ENCODE results near the gene CXXC4. TPM values are rescaled to one million over a fixed set of nuclear protein-coding genes. Genes with fewer than 3 reads are reported as not detected.

The CXXC4 gene
- polyA plus RNA-seq, 2 of the 4 experiments (the other 2 are of a cell fraction), result 0.03 to 0.93 TPM

DNA sequence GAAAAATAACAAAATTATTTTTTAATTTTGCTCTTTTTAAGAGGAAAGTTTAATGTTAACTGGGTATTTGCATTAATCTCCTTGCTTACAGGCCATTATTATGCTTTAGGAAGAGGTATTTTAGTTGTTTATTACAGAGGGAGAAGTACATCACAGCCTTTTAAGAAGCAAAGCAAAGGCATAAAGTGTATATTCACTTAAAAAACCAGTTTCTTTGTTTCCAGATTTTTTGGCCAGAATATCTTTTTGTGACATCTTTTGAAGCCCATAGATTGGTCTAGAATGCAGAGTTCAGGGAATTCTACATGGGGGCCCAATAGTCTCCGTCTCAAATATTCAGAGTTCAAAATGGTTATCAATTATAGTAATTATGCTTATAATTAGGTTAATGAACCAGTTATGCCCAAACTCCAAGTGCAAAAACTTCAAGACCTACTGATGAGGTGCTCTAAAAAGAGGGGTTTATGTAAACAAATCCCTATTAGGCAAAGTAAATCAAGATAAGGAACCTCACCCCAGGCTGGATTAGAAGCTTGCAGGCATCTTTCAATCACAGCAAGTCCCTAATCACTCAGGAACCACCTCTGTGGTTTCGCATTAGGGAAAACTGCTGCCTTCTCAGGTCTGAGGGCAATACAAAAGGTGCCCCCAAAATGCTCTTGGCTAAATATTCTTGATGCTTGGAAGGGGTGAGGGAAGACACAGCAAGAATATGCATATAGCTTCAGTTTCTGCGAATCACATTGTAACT, 1.4 kb downstream of the CXXC4 start:
- WGBS (ENCODE audit: missing lambda C conversion rate), result 86% methylated on average over 3 of the region's 3 CpGs
- Histone ChIP-seq H3K4me2 (peak overlapping the region; percentile 96; the same call in 2 of the 3 replicates), H3K4me1 (peaks cover 13% of the 10 kb centered on the region; the same call in 1 of the 3 replicates), H3K9me3 (no peaks in the 10 kb centered on the region), H3K4me3 (no peak overlapping the region), H3K27ac (no peak overlapping the region)
- POLR2A ChIA-PET, result no interaction called here
- DNase-seq (ENCODE audit: low read depth in 1 of 2, low spot score in 1 of 2) (no peak), FAIRE-seq (no peak), ATAC-seq (no peak)
- CTCF ChIA-PET, result no interaction called here
- TF ChIP-seq HEYL (CRISPR knock-in tag; IDR thresholded peaks at IDR 0.05), result no peak
- no peak for TF ChIP-seq CBX2 (IDR thresholded peaks at IDR 0.05; ENCODE audit: borderline replicate concordance, low read depth)
- TF ChIP-seq, protein P1, sequence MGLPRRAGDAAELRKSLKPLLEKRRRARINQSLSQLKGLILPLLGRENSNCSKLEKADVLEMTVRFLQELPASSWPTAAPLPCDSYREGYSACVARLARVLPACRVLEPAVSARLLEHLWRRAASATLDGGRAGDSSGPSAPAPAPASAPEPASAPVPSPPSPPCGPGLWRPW (IDR thresholded peaks at IDR 0.05), result no peak
- TF ChIP-seq, protein P2, sequence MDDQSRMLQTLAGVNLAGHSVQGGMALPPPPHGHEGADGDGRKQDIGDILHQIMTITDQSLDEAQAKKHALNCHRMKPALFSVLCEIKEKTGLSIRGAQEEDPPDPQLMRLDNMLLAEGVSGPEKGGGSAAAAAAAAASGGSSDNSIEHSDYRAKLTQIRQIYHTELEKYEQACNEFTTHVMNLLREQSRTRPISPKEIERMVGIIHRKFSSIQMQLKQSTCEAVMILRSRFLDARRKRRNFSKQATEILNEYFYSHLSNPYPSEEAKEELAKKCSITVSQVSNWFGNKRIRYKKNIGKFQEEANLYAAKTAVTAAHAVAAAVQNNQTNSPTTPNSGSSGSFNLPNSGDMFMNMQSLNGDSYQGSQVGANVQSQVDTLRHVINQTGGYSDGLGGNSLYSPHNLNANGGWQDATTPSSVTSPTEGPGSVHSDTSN (IDR thresholded peaks at IDR 0.05), result no peak
- TF ChIP-seq POLR2A (IDR thresholded peaks at IDR 0.05; ENCODE audit: low read length), result no peak

DNA sequence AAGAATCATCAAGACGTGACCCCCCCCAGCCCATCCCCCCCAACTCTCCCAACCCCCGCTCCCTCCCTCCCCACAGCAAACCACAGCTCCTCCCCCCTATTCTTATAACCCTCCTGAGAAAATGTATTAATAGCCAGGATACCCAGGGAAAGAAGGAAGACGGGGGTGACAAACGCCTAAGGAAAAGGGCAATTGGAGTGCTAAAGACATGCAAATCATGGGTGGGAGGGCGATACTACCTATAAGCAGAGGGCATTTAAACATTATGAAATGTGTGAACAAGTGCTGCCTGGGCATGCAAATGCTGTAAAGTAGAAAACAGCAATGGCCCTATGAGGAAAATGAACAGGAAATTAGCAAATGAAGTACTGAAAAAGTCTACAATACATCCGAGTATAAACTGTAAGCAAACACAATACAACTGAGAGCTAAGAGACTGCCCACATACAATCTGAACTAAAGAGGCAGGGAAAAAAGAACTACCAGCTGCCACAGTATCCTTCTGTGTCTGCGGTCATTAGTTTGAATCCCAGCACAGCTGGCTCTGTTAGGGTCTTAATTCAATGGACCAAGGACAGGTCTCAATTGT, 2.4 kb downstream of the CXXC4 start:
- WGBS (ENCODE audit: missing lambda C conversion rate), result 17% methylated on average over 6 of the region's 7 CpGs
- Histone ChIP-seq H3K27ac (peak overlapping the region; percentile 66 to 85; a peak in 4 of 6 replicates), H3K4me1 (peaks cover 13% of the 10 kb centered on the region; the same call in 1 of the 3 replicates), H3K9me3 (no peaks in the 10 kb centered on the region), H3K4me3 (peak overlapping the region; percentile 79), H3K4me2 (peak overlapping the region; percentile 90)
- DNase-seq (ENCODE audit: low read depth in 1 of 2, low spot score in 1 of 2) (peak; percentile 4 to 13), ATAC-seq (peak in 1 of 2 experiments; percentile 17; a peak in 2 of 6 replicates), FAIRE-seq (no peak)
- TF ChIP-seq RFX5 (IDR thresholded peaks at IDR 0.05) (no peak), FOSL2 (IDR thresholded peaks at IDR 0.05) (no peak), FOSL2 (CRISPR knock-in tag; IDR thresholded peaks at IDR 0.05) (no peak), JUN (IDR thresholded peaks at IDR 0.05) (no peak), POLR2AphosphoS2 (conservative IDR thresholded peaks at IDR 0.05; ENCODE audit: low read length) (no peak), POLR2A (IDR thresholded peaks at IDR 0.05; ENCODE audit: low read length) (no peak), EHMT2 (IDR thresholded peaks at IDR 0.05; ENCODE audit: low read depth) (no peak), BHLHE40 (IDR thresholded peaks at IDR 0.05; ENCODE audit: low read depth, low read length) (no peak), TP53 (CRISPR knock-in tag; IDR thresholded peaks at IDR 0.05) (no peak), RAD21 (conservative IDR thresholded peaks at IDR 0.05 in 1 of 2, IDR thresholded peaks at IDR 0.05 in 1 of 2) (no peak), CHD2 (IDR thresholded peaks at IDR 0.05; ENCODE audit: low read length, partially characterized antibody) (no peak), JUNB (IDR thresholded peaks at IDR 0.05) (no peak), ZC3H11A (IDR thresholded peaks at IDR 0.05) (no peak), RCOR1 (IDR thresholded peaks at IDR 0.05; ENCODE audit: low read depth, low read length) (no peak), ESRRA (IDR thresholded peaks at IDR 0.05; ENCODE audit: borderline replicate concordance, low read length) (no peak), RARB (CRISPR knock-in tag; IDR thresholded peaks at IDR 0.05) (no peak)
- TF ChIP-seq, protein P3, sequence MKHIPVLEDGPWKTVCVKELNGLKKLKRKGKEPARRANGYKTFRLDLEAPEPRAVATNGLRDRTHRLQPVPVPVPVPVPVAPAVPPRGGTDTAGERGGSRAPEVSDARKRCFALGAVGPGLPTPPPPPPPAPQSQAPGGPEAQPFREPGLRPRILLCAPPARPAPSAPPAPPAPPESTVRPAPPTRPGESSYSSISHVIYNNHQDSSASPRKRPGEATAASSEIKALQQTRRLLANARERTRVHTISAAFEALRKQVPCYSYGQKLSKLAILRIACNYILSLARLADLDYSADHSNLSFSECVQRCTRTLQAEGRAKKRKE (CRISPR knock-in tag; IDR thresholded peaks at IDR 0.05; ENCODE audit: low read depth), result no peak
- TF ChIP-seq, protein P4, sequence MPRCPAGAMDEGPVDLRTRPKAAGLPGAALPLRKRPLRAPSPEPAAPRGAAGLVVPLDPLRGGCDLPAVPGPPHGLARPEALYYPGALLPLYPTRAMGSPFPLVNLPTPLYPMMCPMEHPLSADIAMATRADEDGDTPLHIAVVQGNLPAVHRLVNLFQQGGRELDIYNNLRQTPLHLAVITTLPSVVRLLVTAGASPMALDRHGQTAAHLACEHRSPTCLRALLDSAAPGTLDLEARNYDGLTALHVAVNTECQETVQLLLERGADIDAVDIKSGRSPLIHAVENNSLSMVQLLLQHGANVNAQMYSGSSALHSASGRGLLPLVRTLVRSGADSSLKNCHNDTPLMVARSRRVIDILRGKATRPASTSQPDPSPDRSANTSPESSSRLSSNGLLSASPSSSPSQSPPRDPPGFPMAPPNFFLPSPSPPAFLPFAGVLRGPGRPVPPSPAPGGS (IDR thresholded peaks at IDR 0.05), result no peak
- TF ChIP-seq, protein P5, sequence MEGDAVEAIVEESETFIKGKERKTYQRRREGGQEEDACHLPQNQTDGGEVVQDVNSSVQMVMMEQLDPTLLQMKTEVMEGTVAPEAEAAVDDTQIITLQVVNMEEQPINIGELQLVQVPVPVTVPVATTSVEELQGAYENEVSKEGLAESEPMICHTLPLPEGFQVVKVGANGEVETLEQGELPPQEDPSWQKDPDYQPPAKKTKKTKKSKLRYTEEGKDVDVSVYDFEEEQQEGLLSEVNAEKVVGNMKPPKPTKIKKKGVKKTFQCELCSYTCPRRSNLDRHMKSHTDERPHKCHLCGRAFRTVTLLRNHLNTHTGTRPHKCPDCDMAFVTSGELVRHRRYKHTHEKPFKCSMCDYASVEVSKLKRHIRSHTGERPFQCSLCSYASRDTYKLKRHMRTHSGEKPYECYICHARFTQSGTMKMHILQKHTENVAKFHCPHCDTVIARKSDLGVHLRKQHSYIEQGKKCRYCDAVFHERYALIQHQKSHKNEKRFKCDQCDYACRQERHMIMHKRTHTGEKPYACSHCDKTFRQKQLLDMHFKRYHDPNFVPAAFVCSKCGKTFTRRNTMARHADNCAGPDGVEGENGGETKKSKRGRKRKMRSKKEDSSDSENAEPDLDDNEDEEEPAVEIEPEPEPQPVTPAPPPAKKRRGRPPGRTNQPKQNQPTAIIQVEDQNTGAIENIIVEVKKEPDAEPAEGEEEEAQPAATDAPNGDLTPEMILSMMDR (IDR thresholded peaks at IDR 0.05), result no peak
- TF ChIP-seq, protein P6, sequence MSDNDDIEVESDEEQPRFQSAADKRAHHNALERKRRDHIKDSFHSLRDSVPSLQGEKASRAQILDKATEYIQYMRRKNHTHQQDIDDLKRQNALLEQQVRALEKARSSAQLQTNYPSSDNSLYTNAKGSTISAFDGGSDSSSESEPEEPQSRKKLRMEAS (IDR thresholded peaks at IDR 0.05), result no peak
- ChIA-PET POLR2A (interaction anchor here (0.6 kb wide), 1 partner anchor 10 kb away, joined by 4 read pairs; no protein-coding TSS in a partner anchor), CTCF (no interaction called here)
